GM23248 (cell line): ENCODE measurements around the gene SAMMSON. TPM values are rescaled to one million over a fixed set of nuclear protein-coding genes. Genes with fewer than 3 reads are reported as not detected.

Experiments used
- DNase-seq: peaks from one replicate; pipeline ENCODE4 v3.0.0-alpha.2; 2015
- H2AFZ ChIP-seq: fragments of 200-600 bp; sonication (generic); 2 replicates; pipeline ENCODE4 v1.6.1; 2016; ENCODE audit warnings: antibody characterized with exemption
- H3F3A ChIP-seq: fragments of 200-600 bp; sonication (generic); 2 replicates; pipeline ENCODE4 v1.6.1; 2016; ENCODE audit warnings: mild to moderate bottlenecking, antibody characterized with exemption, mixed run types; ENCODE audit not compliant: insufficient read depth
- H3K27ac ChIP-seq: fragments of 200-600 bp; sonication (generic); 2 replicates; pipeline ENCODE4 v1.5.1; 2016; ENCODE audit warnings: mild to moderate bottlenecking
- H3K27me3 ChIP-seq: fragments of 200-600 bp; sonication (generic); replicated peaks from 2 replicates; pipeline ENCODE4 v1.6.1; 2016; ENCODE audit warnings: mild to moderate bottlenecking; ENCODE audit not compliant: insufficient read depth
- H3K36me3 ChIP-seq: fragments of 200-600 bp; sonication (generic); 2 replicates; pipeline ENCODE4 v1.6.1; 2016; ENCODE audit warnings: low read depth, mild to moderate bottlenecking
- H3K4me1 ChIP-seq: fragments of 200-600 bp; sonication (generic); 2 replicates; pipeline ENCODE4 v1.6.1; 2016; ENCODE audit warnings: mild to moderate bottlenecking; ENCODE audit not compliant: insufficient read depth
- H3K4me2 ChIP-seq: fragments of 200-600 bp; sonication (generic); one replicate; pipeline ENCODE4 v1.6.1; 2016; ENCODE audit warnings: mild to moderate bottlenecking; ENCODE audit not compliant: unreplicated experiment
- H3K4me3 ChIP-seq: fragments of 200-600 bp; sonication (generic); 2 replicates; pipeline ENCODE4 v1.5.1; 2016; ENCODE audit warnings: mild to moderate bottlenecking
- H3K79me2 ChIP-seq: fragments of 200-600 bp; sonication (generic); 2 replicates; pipeline ENCODE4 v1.6.1; 2016; ENCODE audit warnings: mild to moderate bottlenecking; ENCODE audit not compliant: insufficient read depth
- H3K9ac ChIP-seq: fragments of 200-600 bp; sonication (generic); 2 replicates; pipeline ENCODE4 v1.6.1; 2016; ENCODE audit warnings: mild to moderate bottlenecking
- H3K9me2 ChIP-seq: fragments of 200-600 bp; sonication (generic); 2 replicates; pipeline ENCODE4 v1.6.1; 2016; ENCODE audit warnings: mixed run types, mild to moderate bottlenecking, moderate library complexity; ENCODE audit not compliant: insufficient read depth
- H3K9me3 ChIP-seq: fragments of 200-600 bp; sonication (generic); one replicate; pipeline ENCODE4 v1.6.1; 2017; ENCODE audit warnings: low read depth
- H4K20me1 ChIP-seq: fragments of 200-600 bp; sonication (generic); 2 replicates; pipeline ENCODE4 v1.6.0; 2016; ENCODE audit not compliant: insufficient read depth
- EZH2 ChIP-seq: fragments of 200-600 bp; sonication (generic); IDR thresholded peaks from 2 replicates; pipeline ENCODE4 v1.6.1; 2018; ENCODE audit warnings: antibody characterized with exemption, mild to moderate bottlenecking; ENCODE audit not compliant: insufficient read depth, poor library complexity, severe bottlenecking
- EZH2phosphoT487 ChIP-seq: fragments of 200-600 bp; sonication (generic); IDR thresholded peaks from 2 replicates; pipeline ENCODE4 v1.6.1; 2018; ENCODE audit warnings: antibody characterized with exemption, moderate library complexity, mild to moderate bottlenecking, low read depth; ENCODE audit not compliant: insufficient read depth
- WGBS, 2 experiments: methylation state at CpG; one replicate each; pipeline ENCODE4 v1.1.6; 2015 to 2017; ENCODE audit warnings: low lambda C conversion rate in 2 of 2, low coverage in 1 of 2; ENCODE audit errors: missing lambda C conversion rate in 2 of 2; 5-methylcytosine and 5-hydroxymethylcytosine counted together
- in situ Hi-C: fragments of 300-500 bp; cut with MboI; formaldehyde crosslinking; loops from 2 replicates; pipeline ENCODE4 v1.15.0; 2020
- polyA plus RNA-seq: library from polyadenylated mRNA; unstranded; fragments of >200 nt; fragmentation: Nextera tagmentation; extraction: Ambion mirVana; gene quantifications from 2 replicates; pipeline ENCODE4 v1.2.1, GENCODE V29; 2016
- total RNA-seq: library from RNA; depleted of rRNA; stranded (reverse); fragments of >200 nt; shearing (Covaris generic); gene quantifications from 2 replicates; pipeline ENCODE4 v1.2.3, GENCODE V29; 2014

SAMMSON gene
- total and polyA plus RNA-seq, 2 experiments from 2014 or later, result not detected

DNA sequence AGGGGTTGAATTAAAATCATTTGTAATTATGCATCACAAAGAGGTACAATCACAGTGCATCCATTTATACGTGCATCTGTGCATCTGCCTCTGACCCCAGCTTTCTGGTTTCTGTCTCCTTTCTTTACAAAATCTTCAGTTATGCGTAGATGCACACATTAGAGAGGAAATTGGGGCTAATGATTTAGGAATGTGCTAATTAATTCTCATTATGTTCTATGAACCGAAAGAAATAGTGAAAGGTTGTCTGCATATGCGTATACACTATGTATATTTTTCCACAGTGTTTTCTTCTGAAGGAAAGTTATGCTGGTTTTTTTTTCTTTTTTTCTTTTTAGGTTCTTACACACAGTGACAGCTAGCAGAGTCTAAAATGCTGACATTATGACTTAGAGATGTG lies 71.6 kb downstream of the SAMMSON start:
- Histone ChIP-seq H3K9me2 (no peaks in the 10 kb centered on the region), H3K4me2 (no peak overlapping the region)
- WGBS, 2 experiments, result 55 to 61% methylated on average over 4 of the region's 4 CpGs

DNA sequence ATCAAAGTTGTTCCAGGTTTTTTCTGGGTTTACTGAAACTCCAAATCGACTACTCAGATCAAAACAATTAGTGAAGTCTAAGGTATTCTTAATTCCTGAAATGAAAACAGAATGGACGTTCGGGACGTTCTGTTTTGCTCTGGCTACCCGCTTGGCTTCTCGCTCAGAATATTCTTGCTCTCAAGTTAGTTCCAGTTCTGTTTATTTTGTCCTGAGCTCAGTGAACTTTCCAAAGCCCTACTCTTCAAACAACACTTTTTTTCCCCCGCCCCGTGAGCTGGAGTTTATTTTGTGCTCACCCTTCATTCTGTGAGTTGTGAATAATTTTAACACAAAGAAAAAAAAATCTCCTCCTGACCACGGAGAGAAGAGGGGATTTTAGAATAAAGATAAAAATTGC lies 72.6 kb downstream of the SAMMSON start:
- Histone ChIP-seq H2AFZ (no peak overlapping the region), H3K79me2 (no peaks in the 10 kb centered on the region), H3K4me1 (no peaks in the 10 kb centered on the region), H3K36me3 (no peaks in the 10 kb centered on the region), H3K9ac (no peak overlapping the region), H3K27ac (no peak overlapping the region), H3F3A (no peaks in the 10 kb centered on the region), H4K20me1 (no peaks in the 10 kb centered on the region), H3K4me2 (no peak overlapping the region), H3K4me3 (no peak overlapping the region), H3K9me3 (no peaks in the 10 kb centered on the region), H3K9me2 (no peaks in the 10 kb centered on the region), H3K27me3 (0 out of 2 replicates have a peak, but pooled peaks cover 20% of the 10 kb centered on the region)
- DNase-seq, result no peak
- no peak for TF ChIP-seq EZH2
- TF ChIP-seq EZH2phosphoT487, result no peak
- 46 to 50% methylated on average over 9 of the region's 9 CpGs for WGBS, 2 experiments
- in situ Hi-C loops, result no loop called here

More for the DNA sequence above, 71.6 kb downstream of the SAMMSON start:
- Histone ChIP-seq H3F3A (no peaks in the 10 kb centered on the region), H3K79me2 (no peaks in the 10 kb centered on the region), H3K4me1 (no peaks in the 10 kb centered on the region), H3K36me3 (no peaks in the 10 kb centered on the region), H3K27ac (no peak overlapping the region), H3K9ac (no peak overlapping the region), H3K9me3 (no peaks in the 10 kb centered on the region), H2AFZ (no peak overlapping the region), H3K27me3 (peaks cover 12% of the 10 kb centered on the region; the same call in 1 of the 2 replicates), H4K20me1 (no peaks in the 10 kb centered on the region), H3K4me3 (no peak overlapping the region)
- in situ Hi-C loops, result no loop called here
- DNase-seq, result no peak
- TF ChIP-seq EZH2phosphoT487, result no peak
- no peak for TF ChIP-seq EZH2

DNA sequence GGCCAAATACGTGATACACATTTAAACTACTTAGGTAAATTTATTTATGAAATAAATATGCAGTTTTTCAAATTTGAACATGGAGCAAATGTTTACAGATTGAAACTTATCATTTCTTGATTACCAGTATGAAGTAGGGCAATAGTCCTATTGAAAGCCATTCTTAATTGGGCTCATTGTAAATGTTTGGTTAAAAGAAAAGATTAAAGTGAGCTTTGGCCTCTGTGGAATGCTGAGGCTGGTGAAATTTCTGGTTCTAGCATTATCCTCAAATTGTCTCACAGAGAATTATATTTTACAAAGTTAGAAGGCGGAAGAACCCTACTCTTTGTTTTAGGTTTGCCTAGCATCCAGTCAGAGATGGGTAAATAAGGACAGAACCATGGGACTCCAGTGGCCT lies 73.2 kb downstream of the SAMMSON start:
- Histone ChIP-seq H3K27me3 (0 out of 2 replicates have a peak, but pooled peaks cover 20% of the 10 kb centered on the region), H4K20me1 (no peaks in the 10 kb centered on the region), H2AFZ (no peak overlapping the region), H3K4me2 (no peak overlapping the region), H3F3A (no peaks in the 10 kb centered on the region), H3K79me2 (no peaks in the 10 kb centered on the region), H3K9ac (no peak overlapping the region), H3K4me1 (no peaks in the 10 kb centered on the region), H3K9me2 (no peaks in the 10 kb centered on the region), H3K27ac (no peak overlapping the region), H3K9me3 (no peaks in the 10 kb centered on the region), H3K4me3 (no peak overlapping the region), H3K36me3 (no peaks in the 10 kb centered on the region)
- in situ Hi-C loops, result no loop called here
- WGBS, 2 experiments, result 59 to 65% methylated on average over 2 of the region's 2 CpGs
- DNase-seq, result no peak
- TF ChIP-seq EZH2, result no peak
- TF ChIP-seq EZH2phosphoT487, result no peak

DNA sequence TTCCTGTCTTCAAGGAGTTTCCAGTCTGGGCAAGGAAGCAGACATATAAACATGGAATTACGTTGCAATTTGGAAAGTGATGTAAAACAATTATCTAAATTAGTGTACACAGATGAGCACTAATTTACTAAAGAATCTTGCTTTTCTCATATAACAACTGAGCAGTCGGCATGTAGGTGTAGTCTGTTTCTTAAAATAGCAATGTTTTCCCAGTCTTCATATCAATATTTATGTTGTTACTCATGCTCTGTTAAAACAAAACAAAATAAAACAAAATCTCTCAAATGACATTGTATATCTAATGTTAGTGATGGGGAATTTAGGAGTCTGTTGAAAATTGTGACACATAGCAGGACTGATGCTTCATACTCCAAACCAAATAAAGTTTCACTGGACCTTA lies 75.6 kb downstream of the SAMMSON start:
- in situ Hi-C loops, result loop anchor here (25.0 kb wide), 1 partner anchor 1587 kb away; no protein-coding TSS in a partner anchor
- WGBS, 2 experiments, result 48 to 58% methylated on average over 2 of the region's 2 CpGs

DNA sequence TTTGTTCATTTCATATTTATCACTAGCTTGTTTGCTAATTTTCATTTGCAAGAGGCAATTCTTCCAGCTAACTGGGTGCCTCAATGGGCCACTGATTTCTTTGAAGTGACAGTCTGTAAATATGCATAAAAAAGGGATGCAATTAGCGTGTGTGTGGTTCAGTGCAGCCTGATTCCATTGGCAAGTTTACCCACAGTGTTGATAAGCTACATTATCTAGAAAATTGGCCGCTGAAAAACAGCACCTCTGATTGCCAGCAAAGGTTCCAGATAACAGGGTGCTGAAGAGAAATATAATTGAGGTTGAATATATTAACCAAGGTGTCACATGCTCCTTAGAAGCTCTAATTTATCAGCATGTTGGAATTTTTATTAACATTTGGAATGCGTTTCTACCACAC lies 76.9 kb downstream of the SAMMSON start:
- no peaks in the 10 kb centered on the region for H3F3A ChIP-seq
- no peaks in the 10 kb centered on the region for H3K9me3 ChIP-seq
- H2AFZ ChIP-seq, result no peak overlapping the region
- no peaks in the 10 kb centered on the region for H3K4me1 ChIP-seq
- H3K27me3 ChIP-seq, result peaks cover 18% of the 10 kb centered on the region; the same call in 1 of the 2 replicates
- no peaks in the 10 kb centered on the region for H3K36me3 ChIP-seq
- no peak overlapping the region for H3K27ac ChIP-seq
- no peak overlapping the region for H3K4me2 ChIP-seq
- H3K9ac ChIP-seq, result no peak overlapping the region
- no peak overlapping the region for H3K4me3 ChIP-seq
- H3K79me2 ChIP-seq, result no peaks in the 10 kb centered on the region
- no peaks in the 10 kb centered on the region for H3K9me2 ChIP-seq
- no peaks in the 10 kb centered on the region for H4K20me1 ChIP-seq
- WGBS, 2 experiments, result 42 to 47% methylated on average over 3 of the region's 3 CpGs
- TF ChIP-seq EZH2, result no peak
- TF ChIP-seq EZH2phosphoT487, result no peak
- in situ Hi-C loops, result loop anchor here (25.0 kb wide), 1 partner anchor 1586 kb away; no protein-coding TSS in a partner anchor
- DNase-seq, result no peak

More for the DNA sequence above, 75.6 kb downstream of the SAMMSON start:
- Histone ChIP-seq H3K9me3 (no peaks in the 10 kb centered on the region), H3K4me2 (no peak overlapping the region), H3K36me3 (no peaks in the 10 kb centered on the region), H3K79me2 (no peaks in the 10 kb centered on the region), H3K9me2 (no peaks in the 10 kb centered on the region), H2AFZ (no peak overlapping the region), H4K20me1 (no peaks in the 10 kb centered on the region), H3K27ac (no peak overlapping the region), H3K27me3 (peaks cover 18% of the 10 kb centered on the region; the same call in 1 of the 2 replicates), H3F3A (no peaks in the 10 kb centered on the region), H3K4me3 (no peak overlapping the region), H3K9ac (no peak overlapping the region), H3K4me1 (no peaks in the 10 kb centered on the region)
- TF ChIP-seq EZH2 (no peak), EZH2phosphoT487 (no peak)
- no peak for DNase-seq
